Mucosa of descending colon (tissue), 3 donors: ENCODE measurements around the gene HRG. TPM values are rescaled to one million over a fixed set of nuclear protein-coding genes. Genes with fewer than 3 reads are reported as not detected.

Source experiments
- ATAC-seq: fragments of 200-7000 bp; cut with Tn5 transposase; one replicate; pipeline ENCODE4 v1.9.1; 2020; ENCODE audit warnings: mild to moderate bottlenecking, moderate library complexity
- DNase-seq, 3 donors: peaks; one replicate each; pipeline ENCODE4 v3.0.0-alpha.2; 2020
- H3K36me3 ChIP-seq: fragments of 200-600 bp; one replicate; pipeline ENCODE4 v1.8.0; 2021; ENCODE audit warnings: low read depth, mild to moderate bottlenecking
- H3K4me1 ChIP-seq: fragments of 200-600 bp; one replicate; pipeline ENCODE4 v1.8.0; 2021; ENCODE audit warnings: low read depth, mild to moderate bottlenecking
- H3K4me3 ChIP-seq: fragments of 200-600 bp; one replicate; pipeline ENCODE4 v1.8.0; 2021; ENCODE audit warnings: mild to moderate bottlenecking
- H3K9me3 ChIP-seq: fragments of 200-600 bp; one replicate; pipeline ENCODE4 v1.8.0; 2021; ENCODE audit warnings: mild to moderate bottlenecking
- CTCF ChIP-seq: fragments of 200-600 bp; IDR thresholded peaks from one replicate; pipeline ENCODE4 v1.8.0; 2022; ENCODE audit warnings: antibody characterized with exemption, mild to moderate bottlenecking
- intact Hi-C, 2 donors: fragments of 100-400 bp; cut with DNase I in 1 of 2; cut with micrococcal nuclease in 1 of 2; formaldehyde crosslinking; loops; one replicate each; pipeline versions ENCODE4 v1.11.0 to v1.11.1; 2022; cut with DNase I, micrococcal nuclease
- total RNA-seq, 3 donors: library from RNA; stranded (reverse); fragmentation: NEBNext Ultra II Directional in 2 of 3; extraction: Animal tissue kit (Norgen Biotek cat#: 25700) in 2 of 3; gene quantifications; one replicate each; pipeline versions ENCODE4 v1.2.1 to v1.2.4, GENCODE V29; 2021 to 2023
- donor health status: DM: no; HTN: no; CAD: no; lungs with moderate emphysema.
- donor health status: DM: no; HTN: no; CAD: no.
- donor health status: DM: no; HTN: yes; CAD: no.

HRG gene
- total RNA-seq, 3 donors from 2014 or later, result not detected

GRCh38 chr3:186724911-186725310 is 59.1 kb downstream of the HRG start:
- DNase-seq (no peak), ATAC-seq (no peak)
- no peak for TF ChIP-seq CTCF
- no peaks in the 10 kb centered on the region for H3K36me3 ChIP-seq
- intact Hi-C loops, result no loop called here
- H3K9me3 ChIP-seq, result no peaks in the 10 kb centered on the region
- H3K4me1 ChIP-seq, result no peaks in the 10 kb centered on the region
- no peak overlapping the region for H3K4me3 ChIP-seq

Other genes with a start within 250 kb of the HRG start
- 1 to 10 TPM; 3.2 to 3.9 (median 3.8) TPM for gene CRYGS, start 121.6 kb upstream of the HRG start, total RNA-seq
- gene TBCCD1, start 98.7 kb upstream of the HRG start, total RNA-seq, result 10 to 100 TPM; 11.0 to 13.4 (median 12.6) TPM
- gene DNAJB11, start 95.3 kb upstream of the HRG start, total RNA-seq, result 10 to 100 TPM; 32.2 to 45.7 (median 34.0) TPM
- not detected for gene AHSG, start 53.0 kb upstream of the HRG start, total RNA-seq
- not detected for gene FETUB, start 25.6 kb upstream of the HRG start, total RNA-seq
- 1 to 10 TPM in 1 of 3 donors, under 1 TPM in 2; 0.12 to 3.2 (median 0.44) TPM for gene KNG1, start 51.3 kb downstream of the HRG start, total RNA-seq
- 100 to 1,000 TPM; 218 to 536 (median 316) TPM for gene EIF4A2, start 117.6 kb downstream of the HRG start, total RNA-seq
- gene RFC4, start 140.5 kb downstream of the HRG start, total RNA-seq, result 10 to 100 TPM in 2 of 3 donors, 1 to 10 TPM in 1; 5.6 to 19.9 (median 15.0) TPM
- gene ADIPOQ, start 176.7 kb downstream of the HRG start, total RNA-seq, result 1 to 10 TPM in 2 of 3 donors, under 1 TPM in 1; 0.12 to 4.7 (median 1.3) TPM